ENCODE data around the gene GSC.

The GSC gene

GRCh38 chr14:94746131-94746530, 23.8 kb downstream of the GSC start:
- no CpG with 5 or more reads among the region's 3 CpGs for WGBS (ENCODE audit: extremely low coverage, insufficient coverage, insufficient read length)
- Histone ChIP-seq H3K79me1 (ENCODE audit: low read length) (no peaks in the 10 kb centered on the region), H3K4me2 (ENCODE audit: low read length) (no peak overlapping the region), H3K9ac (ENCODE audit: low read length) (no peak overlapping the region), H2BK5ac (ENCODE audit: low read depth, low read length, poor library complexity) (no peak overlapping the region), H3K27me3 (ENCODE audit: insufficient read depth, low read length) (no peaks in the 10 kb centered on the region), H2BK120ac (ENCODE audit: insufficient read depth, low read length, poor library complexity) (no peak overlapping the region), H3K4ac (ENCODE audit: low read depth, low read length) (no peak overlapping the region), H4K91ac (ENCODE audit: low read depth, low read length) (no peak overlapping the region), H2AFZ (ENCODE audit: insufficient read depth, low read length, poor library complexity) (no peak overlapping the region), H2BK12ac (ENCODE audit: low read length) (no peak overlapping the region), H3K27ac (ENCODE audit: low read depth, low read length) (no peak overlapping the region), H3K4me1 (ENCODE audit: control insufficient read depth in 1 of 2, insufficient read depth in 2 of 2, low read length in 2 of 2) (no peaks in the 10 kb centered on the region), H4K12ac (ENCODE audit: low read depth, low read length) (no peak overlapping the region), H3K14ac (ENCODE audit: low read length) (no peak overlapping the region), H4K8ac (ENCODE audit: low read depth, low read length) (no peak overlapping the region), H3K9me3 (ENCODE audit: insufficient read depth, low read depth, low read length) (no peaks in the 10 kb centered on the region), H3K36me3 (ENCODE audit: control insufficient read depth in 1 of 2, insufficient read depth in 2 of 2, low read length in 2 of 2) (no peaks in the 10 kb centered on the region), H3K4me3 (ENCODE audit: low read depth, low read length) (no peak overlapping the region), H3K79me2 (ENCODE audit: control insufficient read depth, insufficient read depth, low read length, poor library complexity) (no peaks in the 10 kb centered on the region), H2AK5ac (ENCODE audit: low read length) (no peak overlapping the region), H3K23ac (ENCODE audit: low read length) (no peak overlapping the region), H3K18ac (ENCODE audit: low read length) (no peak overlapping the region)
- no peak for DNase-seq

- H3K4ac ChIP-seq (ENCODE audit: low read depth, low read length): no peak overlapping the region
Measured at GRCh38 chr14:94738751-94739150, 31.2 kb downstream of the GSC start.

GRCh38 chr14:94738097-94738496, 31.8 kb downstream of the GSC start:
- Histone ChIP-seq H2AFZ (ENCODE audit: insufficient read depth, low read length, poor library complexity) (no peak overlapping the region), H2BK5ac (ENCODE audit: low read depth, low read length, poor library complexity) (no peak overlapping the region), H3K79me1 (ENCODE audit: low read length) (no peaks in the 10 kb centered on the region), H2BK12ac (ENCODE audit: low read length) (no peak overlapping the region), H3K4ac (ENCODE audit: low read depth, low read length) (no peak overlapping the region), H3K79me2 (ENCODE audit: control insufficient read depth, insufficient read depth, low read length, poor library complexity) (no peaks in the 10 kb centered on the region), H3K9me3 (ENCODE audit: insufficient read depth, low read depth, low read length) (no peaks in the 10 kb centered on the region), H3K4me1 (ENCODE audit: control insufficient read depth in 1 of 2, insufficient read depth in 2 of 2, low read length in 2 of 2) (no peaks in the 10 kb centered on the region), H3K4me2 (ENCODE audit: low read length) (no peak overlapping the region), H3K27me3 (ENCODE audit: insufficient read depth, low read length) (no peaks in the 10 kb centered on the region), H3K23ac (ENCODE audit: low read length) (no peak overlapping the region), H3K9ac (ENCODE audit: low read length) (no peak overlapping the region), H3K4me3 (ENCODE audit: low read depth, low read length) (no peak overlapping the region), H4K8ac (ENCODE audit: low read depth, low read length) (no peak overlapping the region), H3K36me3 (ENCODE audit: control insufficient read depth in 1 of 2, insufficient read depth in 2 of 2, low read length in 2 of 2) (no peaks in the 10 kb centered on the region), H3K14ac (ENCODE audit: low read length) (no peak overlapping the region), H2BK120ac (ENCODE audit: insufficient read depth, low read length, poor library complexity) (no peak overlapping the region), H3K18ac (ENCODE audit: low read length) (no peak overlapping the region), H3K27ac (ENCODE audit: low read depth, low read length) (no peak overlapping the region), H4K12ac (ENCODE audit: low read depth, low read length) (no peak overlapping the region), H4K91ac (ENCODE audit: low read depth, low read length) (no peak overlapping the region), H2AK5ac (ENCODE audit: low read length) (no peak overlapping the region)
- DNase-seq: no peak
- no CpG with 5 or more reads among the region's 7 CpGs for WGBS (ENCODE audit: extremely low coverage, insufficient coverage, insufficient read length)

More at GRCh38 chr14:94738751-94739150, 31.2 kb downstream of the GSC start:
- Histone ChIP-seq H2BK12ac (ENCODE audit: low read length) (no peak overlapping the region), H3K9ac (ENCODE audit: low read length) (no peak overlapping the region), H2AFZ (ENCODE audit: insufficient read depth, low read length, poor library complexity) (no peak overlapping the region), H4K91ac (ENCODE audit: low read depth, low read length) (no peak overlapping the region), H3K4me3 (ENCODE audit: low read depth, low read length) (no peak overlapping the region), H3K27me3 (ENCODE audit: insufficient read depth, low read length) (no peaks in the 10 kb centered on the region), H4K12ac (ENCODE audit: low read depth, low read length) (no peak overlapping the region), H3K36me3 (ENCODE audit: control insufficient read depth in 1 of 2, insufficient read depth in 2 of 2, low read length in 2 of 2) (no peaks in the 10 kb centered on the region), H4K8ac (ENCODE audit: low read depth, low read length) (no peak overlapping the region), H3K18ac (ENCODE audit: low read length) (no peak overlapping the region), H3K9me3 (ENCODE audit: insufficient read depth, low read depth, low read length) (no peaks in the 10 kb centered on the region), H3K27ac (ENCODE audit: low read depth, low read length) (no peak overlapping the region), H3K4me1 (ENCODE audit: control insufficient read depth in 1 of 2, insufficient read depth in 2 of 2, low read length in 2 of 2) (no peaks in the 10 kb centered on the region), H3K14ac (ENCODE audit: low read length) (no peak overlapping the region), H3K79me1 (ENCODE audit: low read length) (no peaks in the 10 kb centered on the region), H2BK5ac (ENCODE audit: low read depth, low read length, poor library complexity) (no peak overlapping the region), H2BK120ac (ENCODE audit: insufficient read depth, low read length, poor library complexity) (no peak overlapping the region), H3K23ac (ENCODE audit: low read length) (no peak overlapping the region), H2AK5ac (ENCODE audit: low read length) (no peak overlapping the region), H3K79me2 (ENCODE audit: control insufficient read depth, insufficient read depth, low read length, poor library complexity) (no peaks in the 10 kb centered on the region), H3K4me2 (ENCODE audit: low read length) (no peak overlapping the region)
- no CpG with 5 or more reads among the region's 5 CpGs for WGBS (ENCODE audit: extremely low coverage, insufficient coverage, insufficient read length)
- DNase-seq: no peak

DNA sequence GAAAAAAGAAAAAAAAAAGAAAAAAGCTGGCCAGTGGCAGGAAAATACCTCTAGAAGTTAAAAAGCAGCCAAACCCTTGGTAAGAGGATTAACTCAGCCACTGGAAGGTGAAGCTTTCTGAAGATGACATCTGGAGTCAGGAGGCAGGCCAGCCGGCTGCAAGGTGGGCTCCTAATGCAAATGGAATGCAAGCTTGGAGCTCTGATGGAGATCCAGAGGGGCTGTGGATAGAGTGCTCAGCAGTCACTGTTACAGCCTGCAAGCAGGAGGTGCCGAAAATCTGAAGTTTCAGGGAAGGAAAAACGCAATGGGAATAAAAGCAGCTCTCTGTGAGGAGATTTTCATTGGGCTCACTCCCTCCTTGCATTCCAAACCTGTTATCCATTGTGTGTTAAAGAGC, 41.0 kb downstream of the GSC start:
- no peak overlapping the region for H4K91ac ChIP-seq (ENCODE audit: low read depth, low read length)
- no peak overlapping the region for H2AK5ac ChIP-seq (ENCODE audit: low read length)
- H3K79me2 ChIP-seq (ENCODE audit: control insufficient read depth, insufficient read depth, low read length, poor library complexity): no peaks in the 10 kb centered on the region
- no peak overlapping the region for H3K4ac ChIP-seq (ENCODE audit: low read depth, low read length)
- H2BK12ac ChIP-seq (ENCODE audit: low read length): no peak overlapping the region
- no peaks in the 10 kb centered on the region for H3K79me1 ChIP-seq (ENCODE audit: low read length)
- DNase-seq: no peak
- no peak overlapping the region for H4K8ac ChIP-seq (ENCODE audit: low read depth, low read length)
- H3K4me2 ChIP-seq (ENCODE audit: low read length): no peak overlapping the region
- H3K36me3 ChIP-seq (ENCODE audit: control insufficient read depth in 1 of 2, insufficient read depth in 2 of 2, low read length in 2 of 2): no peaks in the 10 kb centered on the region
- H2BK5ac ChIP-seq (ENCODE audit: low read depth, low read length, poor library complexity): no peak overlapping the region
- H2BK120ac ChIP-seq (ENCODE audit: insufficient read depth, low read length, poor library complexity): no peak overlapping the region
- H3K14ac ChIP-seq (ENCODE audit: low read length): no peak overlapping the region
- H3K9me3 ChIP-seq (ENCODE audit: insufficient read depth, low read depth, low read length): no peaks in the 10 kb centered on the region
- no CpG with 5 or more reads among the region's 3 CpGs for WGBS (ENCODE audit: extremely low coverage, insufficient coverage, insufficient read length)
- H2AFZ ChIP-seq (ENCODE audit: insufficient read depth, low read length, poor library complexity): no peak overlapping the region
- H4K12ac ChIP-seq (ENCODE audit: low read depth, low read length): no peak overlapping the region
- H3K23ac ChIP-seq (ENCODE audit: low read length): no peak overlapping the region
- H3K4me3 ChIP-seq (ENCODE audit: low read depth, low read length): no peak overlapping the region
- no peaks in the 10 kb centered on the region for H3K27me3 ChIP-seq (ENCODE audit: insufficient read depth, low read length)
- no peaks in the 10 kb centered on the region for H3K4me1 ChIP-seq (ENCODE audit: control insufficient read depth in 1 of 2, insufficient read depth in 2 of 2, low read length in 2 of 2)
- no peak overlapping the region for H3K27ac ChIP-seq (ENCODE audit: low read depth, low read length)
- H3K9ac ChIP-seq (ENCODE audit: low read length): no peak overlapping the region
- H3K18ac ChIP-seq (ENCODE audit: low read length): no peak overlapping the region
